BE2C (cell line): ENCODE results near the gene IL12B.
"Not testable (repeated sequence)": the region's sequence is repeated elsewhere in the genome, so short reads cannot be mapped to it uniquely, and the experiment has no call there.

Source experiments
- DNase-seq: peaks from one replicate; pipeline ENCODE4 v3.0.0-alpha.2; 2020
- H3K27me3 ChIP-seq: fragments of 250-450 bp; sonication (Bioruptor Pico); 2 replicates; pipeline ENCODE4 v1.5.1; 2020; ENCODE audit warnings: mild to moderate bottlenecking
- H3K36me3 ChIP-seq: fragments of 250-450 bp; sonication (Bioruptor Pico); 2 replicates; pipeline ENCODE4 v1.5.1; 2020; ENCODE audit warnings: mild to moderate bottlenecking
- H3K4me1 ChIP-seq: fragments of 250-450 bp; sonication (Bioruptor Pico); 2 replicates; pipeline ENCODE4 v1.5.1; 2020
- H3K4me3 ChIP-seq: 2 replicates; pipeline ENCODE4 v1.5.1; 2011; ENCODE audit warnings: low read depth, low read length
- H3K9me3 ChIP-seq: fragments of 250-450 bp; sonication (Bioruptor Pico); 2 replicates; pipeline ENCODE4 v1.5.1; 2020
- CTCF ChIP-seq: IDR thresholded peaks from 2 replicates; pipeline ENCODE4 v1.5.1; 2012; ENCODE audit warnings: mild to moderate bottlenecking, low read depth, low read length

Gene IL12B

GRCh38 chr5:159286420-159287035, 43.8 kb downstream of the IL12B start:
- peak; percentile 21 for DNase-seq
- peak; percentile 70 for TF ChIP-seq CTCF
- Histone ChIP-seq H3K4me3 (no peak overlapping the region), H3K27me3 (no peaks in the 10 kb centered on the region), H3K36me3 (no peaks in the 10 kb centered on the region; the same call in 1 of the 2 replicates), H3K4me1 (peaks cover 3% of the 10 kb centered on the region; the same call in 1 of the 2 replicates), H3K9me3 (no peaks in the 10 kb centered on the region)

GRCh38 chr5:159274676-159275075, 55.6 kb downstream of the IL12B start:
- TF ChIP-seq CTCF = no peak
- Histone ChIP-seq H3K9me3 (no peaks in the 10 kb centered on the region), H3K4me1 (no peaks in the 10 kb centered on the region), H3K4me3 (no peak overlapping the region), H3K36me3 (peaks cover 30% of the 10 kb centered on the region), H3K27me3 (no peaks in the 10 kb centered on the region)
- no peak for DNase-seq

- H3K9me3 ChIP-seq = no peaks in the 10 kb centered on the region
- no peaks in the 10 kb centered on the region for H3K27me3 ChIP-seq
- H3K4me3 ChIP-seq = no peak overlapping the region
- H3K4me1 ChIP-seq = no peaks in the 10 kb centered on the region
- no peak for TF ChIP-seq CTCF
- no peak for DNase-seq
- peaks cover 26% of the 10 kb centered on the region for H3K36me3 ChIP-seq
Observed at GRCh38 chr5:159273923-159274322, 56.4 kb downstream of the IL12B start.

GRCh38 chr5:159269723-159270122, 60.6 kb downstream of the IL12B start:
- H3K9me3 ChIP-seq = no peaks in the 10 kb centered on the region
- no peak for TF ChIP-seq CTCF
- no peak for DNase-seq
- no peak overlapping the region for H3K4me3 ChIP-seq
- no peaks in the 10 kb centered on the region for H3K27me3 ChIP-seq
- peaks cover 18% of the 10 kb centered on the region for H3K36me3 ChIP-seq
- H3K4me1 ChIP-seq = no peaks in the 10 kb centered on the region

GRCh38 chr5:159266764-159267163, 63.5 kb downstream of the IL12B start:
- not testable (repeated sequence) for H3K36me3 ChIP-seq, H3K9me3 ChIP-seq, H3K4me1 ChIP-seq, DNase-seq, H3K4me3 ChIP-seq, H3K27me3 ChIP-seq
